DND-41 (cell line): ENCODE results near the gene AKT1.

Source experiments
- ATAC-seq: fragments of 200-7000 bp; cut with Tn5 transposase; 3 replicates; pipeline ENCODE4 v1.9.1; 2021; ENCODE audit warnings: low read depth; ENCODE audit not compliant: insufficient read depth
- DNase-seq: peaks from one replicate; pipeline ENCODE4 v3.0.0-alpha.2; 2020
- H2AFZ ChIP-seq: 2 replicates; pipeline ENCODE4 v1.6.0; 2012; ENCODE audit warnings: low read depth, low read length
- H3K27ac ChIP-seq: 2 replicates; pipeline ENCODE4 v1.5.1; 2012; ENCODE audit warnings: low read length, inconsistent platforms
- H3K27me3 ChIP-seq: fragments of 200-600 bp; sonication (generic); 2 replicates; pipeline ENCODE4 v1.6.0; 2012; ENCODE audit warnings: low read length, mild to moderate bottlenecking, inconsistent platforms; ENCODE audit not compliant: insufficient read depth, poor library complexity
- H3K36me3 ChIP-seq: 2 replicates; pipeline ENCODE4 v1.5.1; 2012; ENCODE audit warnings: low read length, inconsistent platforms; ENCODE audit not compliant: insufficient read depth
- H3K4me1 ChIP-seq: 2 replicates; pipeline ENCODE4 v1.5.1; 2012; ENCODE audit warnings: mild to moderate bottlenecking, low read length; ENCODE audit not compliant: insufficient read depth
- H3K4me2 ChIP-seq: 2 replicates; pipeline ENCODE4 v1.6.0; 2012; ENCODE audit warnings: mild to moderate bottlenecking, moderate library complexity, low read length, inconsistent platforms; ENCODE audit not compliant: insufficient read depth
- H3K4me3 ChIP-seq, 2 experiments: fragments of 200-600 bp in 1 of 2; shearing (Covaris generic) in 1 of 2; 2 replicates each; pipeline ENCODE4 v1.5.1; 2012 to 2016; ENCODE audit warnings: inconsistent platforms in 2 of 2, low read length in 2 of 2, mild to moderate bottlenecking in 2 of 2, low read depth in 1 of 2, moderate library complexity in 1 of 2
- H3K79me2 ChIP-seq: 2 replicates; pipeline ENCODE4 v1.6.0; 2012; ENCODE audit warnings: low read length, inconsistent platforms; ENCODE audit not compliant: insufficient read depth
- H3K9ac ChIP-seq: 2 replicates; pipeline ENCODE4 v1.6.0; 2012; ENCODE audit warnings: low read depth, mild to moderate bottlenecking, inconsistent platforms, low read length, moderate library complexity
- H3K9me3 ChIP-seq: 2 replicates; pipeline ENCODE4 v1.5.1; 2012; ENCODE audit warnings: low read length, moderate library complexity, mild to moderate bottlenecking, inconsistent platforms; ENCODE audit not compliant: insufficient read depth, severe bottlenecking
- H4K20me1 ChIP-seq: 2 replicates; pipeline ENCODE4 v1.6.0; 2012; ENCODE audit warnings: low read length; ENCODE audit not compliant: insufficient read depth
- EZH2 ChIP-seq: IDR thresholded peaks from 3 replicates; pipeline ENCODE4 v1.6.1; 2012; ENCODE audit warnings: borderline replicate concordance, low read depth, mild to moderate bottlenecking, moderate library complexity, low read length, inconsistent platforms; ENCODE audit not compliant: severe bottlenecking
- TF ChIP-seq, protein P1 (sequence below): IDR thresholded peaks from 2 replicates; pipeline ENCODE4 v1.5.1; 2012; ENCODE audit warnings: borderline replicate concordance, low read length, moderate library complexity, mild to moderate bottlenecking; ENCODE audit not compliant: poor library complexity, severe bottlenecking; ENCODE audit errors: extremely low read depth

Gene AKT1

DNA sequence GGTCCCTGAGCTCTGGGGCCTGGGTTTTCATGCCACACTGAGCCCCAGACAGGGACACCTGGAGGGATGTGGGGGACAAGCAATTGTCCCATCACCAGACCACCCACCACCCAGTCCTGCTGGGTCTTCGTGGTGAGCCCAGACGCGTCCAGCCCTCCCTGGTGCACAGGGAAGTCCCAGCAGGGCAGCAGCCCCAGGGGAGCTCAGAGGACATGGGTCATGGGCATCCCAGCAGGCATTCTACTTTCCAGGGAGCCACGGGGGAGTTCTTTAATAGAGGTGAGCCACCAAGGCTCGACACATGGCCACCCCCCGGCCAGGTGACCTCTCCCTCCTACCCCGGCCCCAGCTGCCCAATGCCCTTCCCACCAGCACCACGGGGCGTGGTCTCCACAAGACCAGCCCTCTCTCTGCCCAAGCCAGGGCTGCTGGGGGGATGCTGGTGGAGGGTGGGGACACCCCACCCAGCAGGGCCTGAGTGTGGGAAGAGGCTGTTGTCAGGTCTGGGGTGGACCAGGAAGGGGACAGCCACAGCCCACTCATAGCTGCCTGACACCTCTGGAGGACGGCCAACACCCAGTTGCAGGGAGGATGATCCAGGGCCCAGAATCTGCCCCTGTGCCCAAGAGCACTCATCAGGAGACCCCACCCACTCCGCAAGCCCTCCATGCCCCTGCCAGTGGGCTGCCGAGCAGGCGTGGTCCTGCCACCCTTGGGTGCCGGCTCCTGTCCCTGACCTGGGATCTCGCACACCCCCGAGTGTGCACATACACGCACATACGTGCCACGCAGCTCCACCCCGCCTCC is 14.1 kb downstream of the AKT1 start:
- H3K4me2 ChIP-seq = no peak overlapping the region
- H3K4me3 ChIP-seq = no peak overlapping the region
- DNase-seq (no peak), ATAC-seq (no peak)
- TF ChIP-seq, protein P1, sequence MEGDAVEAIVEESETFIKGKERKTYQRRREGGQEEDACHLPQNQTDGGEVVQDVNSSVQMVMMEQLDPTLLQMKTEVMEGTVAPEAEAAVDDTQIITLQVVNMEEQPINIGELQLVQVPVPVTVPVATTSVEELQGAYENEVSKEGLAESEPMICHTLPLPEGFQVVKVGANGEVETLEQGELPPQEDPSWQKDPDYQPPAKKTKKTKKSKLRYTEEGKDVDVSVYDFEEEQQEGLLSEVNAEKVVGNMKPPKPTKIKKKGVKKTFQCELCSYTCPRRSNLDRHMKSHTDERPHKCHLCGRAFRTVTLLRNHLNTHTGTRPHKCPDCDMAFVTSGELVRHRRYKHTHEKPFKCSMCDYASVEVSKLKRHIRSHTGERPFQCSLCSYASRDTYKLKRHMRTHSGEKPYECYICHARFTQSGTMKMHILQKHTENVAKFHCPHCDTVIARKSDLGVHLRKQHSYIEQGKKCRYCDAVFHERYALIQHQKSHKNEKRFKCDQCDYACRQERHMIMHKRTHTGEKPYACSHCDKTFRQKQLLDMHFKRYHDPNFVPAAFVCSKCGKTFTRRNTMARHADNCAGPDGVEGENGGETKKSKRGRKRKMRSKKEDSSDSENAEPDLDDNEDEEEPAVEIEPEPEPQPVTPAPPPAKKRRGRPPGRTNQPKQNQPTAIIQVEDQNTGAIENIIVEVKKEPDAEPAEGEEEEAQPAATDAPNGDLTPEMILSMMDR = no peak
- no peak for TF ChIP-seq EZH2
- H3K79me2 ChIP-seq = peaks cover 58% of the 10 kb centered on the region
- no peak overlapping the region for H3K9ac ChIP-seq
- peaks cover 91% of the 10 kb centered on the region for H3K36me3 ChIP-seq
- H3K27ac ChIP-seq = no peak overlapping the region
- no peak overlapping the region for H2AFZ ChIP-seq
- H4K20me1 ChIP-seq = peaks cover 95% of the 10 kb centered on the region
- H3K9me3 ChIP-seq = no peaks in the 10 kb centered on the region
- H3K27me3 ChIP-seq = no peaks in the 10 kb centered on the region
- H3K4me1 ChIP-seq = no peaks in the 10 kb centered on the region

DNA sequence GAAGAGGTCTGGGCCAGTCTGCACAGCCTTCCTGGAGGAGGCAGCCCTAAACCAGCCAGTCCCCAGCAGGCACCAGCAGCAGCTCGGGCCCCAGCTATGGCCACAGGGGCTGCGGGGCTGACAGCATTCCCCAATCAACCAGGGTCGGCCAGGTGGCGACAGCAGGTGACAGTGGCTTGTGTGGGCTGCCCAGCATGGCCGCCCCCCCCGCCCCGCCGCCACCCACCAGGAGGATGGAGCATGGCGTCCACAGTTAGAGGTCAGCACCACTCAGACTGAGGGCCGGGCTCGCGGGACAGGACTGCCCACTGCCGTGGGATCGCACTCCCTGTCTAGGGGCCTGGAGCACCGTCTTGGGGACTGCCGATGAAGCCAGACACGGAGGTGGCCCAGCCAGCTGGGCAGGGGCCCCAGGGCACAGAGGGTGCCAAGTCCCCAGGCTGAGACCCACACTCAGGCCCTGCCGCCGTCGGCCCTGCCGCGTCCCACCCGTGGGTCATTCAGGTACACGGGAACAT is 15.0 kb downstream of the AKT1 start:
- peaks cover 91% of the 10 kb centered on the region for H4K20me1 ChIP-seq

DNA sequence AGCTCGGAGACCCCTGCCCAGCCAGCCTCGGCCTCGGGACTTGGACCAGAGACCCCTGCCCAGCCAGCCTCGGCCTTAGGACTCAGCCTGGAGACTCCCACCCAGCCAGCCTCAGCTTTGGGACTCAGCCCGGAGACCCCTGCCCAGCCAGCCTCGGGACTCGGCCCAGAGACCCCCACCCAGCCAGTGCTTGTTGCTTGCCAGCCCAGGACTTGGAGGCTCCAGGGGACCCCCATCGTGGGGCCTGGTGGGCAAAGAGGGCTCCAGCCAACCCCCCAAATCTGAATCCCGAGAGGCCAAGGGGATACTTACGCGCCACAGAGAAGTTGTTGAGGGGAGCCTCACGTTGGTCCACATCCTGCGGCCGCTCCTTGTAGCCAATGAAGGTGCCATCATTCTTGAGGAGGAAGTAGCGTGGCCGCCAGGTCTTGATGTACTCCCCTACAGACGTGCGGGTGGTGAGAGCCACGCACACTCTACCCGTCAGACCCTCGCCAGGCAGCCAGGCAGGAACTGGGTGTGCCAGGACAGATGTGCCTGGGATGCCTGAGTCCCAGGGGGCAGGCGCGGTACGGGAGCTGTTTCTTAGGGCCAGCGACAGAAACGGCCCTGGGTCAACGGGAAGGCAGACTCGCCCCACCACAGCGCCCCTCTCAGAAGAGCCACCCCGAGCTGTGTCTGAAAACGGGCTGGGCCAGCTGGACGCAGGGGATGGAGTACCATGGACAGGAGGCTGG is 15.6 kb downstream of the AKT1 start:
- Histone ChIP-seq H3K4me2 (no peak overlapping the region), H3K27ac (no peak overlapping the region), H3K79me2 (peaks cover 45% of the 10 kb centered on the region), H4K20me1 (peaks cover 93% of the 10 kb centered on the region), H3K4me3 (no peak overlapping the region), H3K9ac (no peak overlapping the region), H3K4me1 (no peaks in the 10 kb centered on the region), H2AFZ (no peak overlapping the region), H3K27me3 (no peaks in the 10 kb centered on the region), H3K36me3 (peaks cover 93% of the 10 kb centered on the region), H3K9me3 (no peaks in the 10 kb centered on the region)
- ATAC-seq (no peak), DNase-seq (no peak)
- TF ChIP-seq, protein P1 = no peak
- no peak for TF ChIP-seq EZH2

More for the DNA sequence above, 15.0 kb downstream of the AKT1 start:
- no peak overlapping the region for H2AFZ ChIP-seq
- H3K36me3 ChIP-seq = peaks cover 93% of the 10 kb centered on the region
- H3K79me2 ChIP-seq = peaks cover 50% of the 10 kb centered on the region
- no peak overlapping the region for H3K4me2 ChIP-seq
- TF ChIP-seq EZH2 = no peak
- TF ChIP-seq, protein P1 = no peak
- ATAC-seq = no peak
- H3K27ac ChIP-seq = no peak overlapping the region
- DNase-seq = no peak
- no peak overlapping the region for H3K9ac ChIP-seq
- H3K9me3 ChIP-seq = no peaks in the 10 kb centered on the region
- no peaks in the 10 kb centered on the region for H3K4me1 ChIP-seq
- no peak overlapping the region for H3K4me3 ChIP-seq
- H3K27me3 ChIP-seq = no peaks in the 10 kb centered on the region
